Suppressor macrophage (primary cell): Measurements from ENCODE around the gene FANCC.

Source experiments
- DNase-seq, 4 experiments: peaks; one replicate each; pipeline ENCODE4 v3.0.0-alpha.2; 2020 to 2022

Gene FANCC

DNA sequence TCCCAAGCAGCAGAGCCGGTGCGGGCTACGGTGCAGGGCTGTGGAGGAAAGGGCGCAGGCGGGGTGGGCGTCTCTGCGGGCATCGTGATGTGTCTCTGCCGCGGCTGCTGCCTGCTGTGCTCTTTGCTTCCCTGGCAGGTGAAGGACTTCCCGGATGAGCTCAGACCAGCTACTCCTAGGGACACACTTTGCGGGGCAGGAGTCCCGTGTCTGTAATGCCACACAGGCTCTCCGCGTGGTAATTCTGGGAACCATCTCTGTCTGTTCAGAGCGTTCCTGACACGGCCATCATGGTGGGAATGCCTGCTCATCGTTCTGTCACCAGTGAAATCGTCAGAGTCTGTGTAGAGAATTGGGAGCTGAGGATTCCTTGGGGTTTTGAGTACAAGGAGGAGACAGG is 235.5 kb downstream of the FANCC start:
- DNase-seq = no peak

GRCh38 chr9:95080961-95081647 is 236.4 kb downstream of the FANCC start:
- no peak for DNase-seq

DNA sequence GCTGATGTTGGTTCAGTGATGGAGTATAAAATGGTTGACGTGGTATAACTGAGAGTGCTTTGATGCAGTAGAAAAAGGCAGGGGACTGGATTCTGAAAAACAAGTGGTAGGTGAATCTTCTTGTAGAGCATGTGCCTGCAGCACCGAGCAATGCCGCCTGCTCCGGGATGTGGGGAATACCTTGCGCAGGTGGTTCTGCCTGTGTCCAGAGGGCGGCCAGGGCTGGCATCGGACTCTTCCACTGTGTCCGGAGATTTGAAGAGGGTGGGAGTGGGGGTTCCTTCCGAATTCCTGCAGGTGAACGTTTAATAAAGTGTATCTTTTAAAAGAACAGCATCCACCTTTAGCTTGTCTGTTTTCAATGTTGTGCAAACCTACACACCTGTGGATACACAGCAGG is 238.0 kb downstream of the FANCC start:
- DNase-seq = no peak

- DNase-seq = no peak
Observed at GRCh38 chr9:95078939-95079338, 238.6 kb downstream of the FANCC start.

DNA sequence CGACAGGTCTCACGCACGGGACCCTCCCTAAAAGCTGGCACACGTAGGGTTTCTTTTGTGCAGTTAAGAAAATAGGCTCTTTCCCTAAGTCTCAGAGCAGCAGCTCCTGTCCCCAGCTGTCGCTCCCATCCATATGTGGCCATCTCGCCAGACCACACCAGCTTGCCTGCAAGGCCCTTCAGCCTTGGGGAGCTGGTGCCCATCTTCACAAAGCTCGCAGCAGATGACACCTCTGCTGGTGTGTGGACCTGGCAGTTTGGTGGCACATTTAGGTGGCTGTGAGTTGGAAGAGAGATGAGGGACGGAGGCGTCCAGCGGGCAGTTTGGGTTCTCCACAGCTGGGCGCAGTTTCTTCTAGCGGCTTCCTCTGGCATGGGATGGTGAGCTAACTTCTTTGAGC is 239.0 kb downstream of the FANCC start:
- no peak for DNase-seq

- DNase-seq = no peak
Observed at GRCh38 chr9:95077766-95078370, 239.6 kb downstream of the FANCC start.

DNA sequence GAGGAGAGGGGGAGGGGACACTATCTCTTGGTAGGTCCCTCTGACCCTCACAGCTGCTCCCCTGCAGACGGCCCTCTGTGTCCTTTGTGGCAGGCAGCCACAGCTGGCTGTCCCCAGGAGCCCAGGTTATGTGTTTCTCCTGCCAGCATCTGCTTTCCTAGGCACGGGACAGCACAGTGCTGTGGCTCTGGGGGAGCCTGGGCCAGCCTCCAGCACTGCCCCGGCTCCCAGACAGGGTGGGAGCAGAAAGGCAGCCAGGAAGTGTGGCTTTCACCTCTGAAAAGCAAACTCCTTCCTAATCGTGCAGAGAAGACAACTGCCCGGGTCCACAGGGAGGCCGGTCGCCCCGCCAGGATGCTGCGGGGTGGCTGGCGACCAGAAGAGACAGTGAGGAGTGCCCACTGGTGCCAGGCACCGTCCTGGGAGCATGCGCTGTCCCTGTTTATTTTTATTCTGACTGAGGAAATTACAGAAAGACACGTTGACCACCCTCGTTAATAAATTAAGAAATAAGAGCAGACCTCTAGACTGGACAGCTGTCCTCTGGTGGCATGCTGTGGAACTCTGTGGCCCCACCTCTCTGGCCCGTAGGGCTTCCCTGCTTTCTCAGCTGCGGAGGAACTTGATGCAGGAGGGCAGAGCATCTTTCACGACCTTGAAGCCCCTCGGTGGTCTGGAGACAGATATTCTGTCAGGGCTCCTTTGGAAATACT is 240.3 kb downstream of the FANCC start:
- no peak for DNase-seq

DNA sequence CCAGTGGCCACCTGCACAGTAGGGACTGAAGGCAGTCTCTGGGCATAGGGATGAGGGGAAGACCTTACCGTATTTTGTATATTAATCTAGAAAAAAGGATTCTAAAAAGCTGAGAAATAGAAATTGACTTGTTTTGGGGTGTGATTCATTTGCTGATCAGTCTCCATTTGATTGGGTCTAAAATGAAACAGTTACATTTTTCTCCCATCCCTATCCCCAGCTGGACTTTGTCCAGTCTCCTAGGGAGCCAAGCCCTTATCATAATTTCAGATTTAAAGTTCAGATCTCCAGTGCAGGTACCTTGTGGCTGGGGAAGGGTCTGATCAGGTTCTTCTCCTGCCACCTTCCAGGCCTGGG is 240.8 kb downstream of the FANCC start:
- no peak for DNase-seq

DNA sequence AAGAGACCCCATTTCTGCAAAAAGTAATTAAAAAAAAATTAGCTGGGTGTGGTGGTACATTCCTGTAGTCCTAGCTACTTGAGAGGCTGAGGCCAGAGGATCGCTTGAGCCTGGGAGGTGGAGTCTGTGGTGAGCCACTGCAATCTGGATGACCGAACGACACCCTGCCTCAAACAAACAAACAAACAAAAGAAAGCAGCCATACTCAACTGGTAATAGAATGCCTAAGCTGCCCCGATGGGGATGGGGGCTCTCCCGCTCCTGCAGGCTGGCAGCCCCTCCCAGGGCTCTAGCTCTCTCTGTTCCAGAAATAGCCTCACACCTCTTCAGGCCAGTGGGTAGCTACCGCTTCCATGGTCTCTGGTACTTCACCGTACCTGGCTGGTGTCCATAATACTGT is 241.8 kb downstream of the FANCC start:
- DNase-seq = no peak

DNA sequence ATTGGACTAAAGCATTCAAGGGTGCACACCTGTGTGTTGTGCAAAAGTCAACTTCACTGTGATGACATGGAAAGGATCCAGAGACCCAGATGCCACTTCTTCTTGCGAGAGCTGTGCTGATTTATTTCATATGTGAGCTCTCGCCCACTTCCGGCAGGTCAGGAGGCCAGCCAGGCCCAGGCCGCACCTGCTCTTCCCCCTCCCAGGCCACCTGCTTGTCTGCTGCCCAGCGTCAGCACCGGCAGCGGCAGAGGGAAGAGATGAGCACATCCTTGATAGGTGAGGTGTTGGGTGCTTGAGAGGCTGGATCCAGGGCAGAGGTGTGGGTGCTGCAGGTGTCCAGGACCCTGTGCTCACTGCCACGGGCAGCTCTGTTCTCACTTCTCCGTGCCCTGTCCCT is 242.9 kb downstream of the FANCC start:
- no peak for DNase-seq

DNA sequence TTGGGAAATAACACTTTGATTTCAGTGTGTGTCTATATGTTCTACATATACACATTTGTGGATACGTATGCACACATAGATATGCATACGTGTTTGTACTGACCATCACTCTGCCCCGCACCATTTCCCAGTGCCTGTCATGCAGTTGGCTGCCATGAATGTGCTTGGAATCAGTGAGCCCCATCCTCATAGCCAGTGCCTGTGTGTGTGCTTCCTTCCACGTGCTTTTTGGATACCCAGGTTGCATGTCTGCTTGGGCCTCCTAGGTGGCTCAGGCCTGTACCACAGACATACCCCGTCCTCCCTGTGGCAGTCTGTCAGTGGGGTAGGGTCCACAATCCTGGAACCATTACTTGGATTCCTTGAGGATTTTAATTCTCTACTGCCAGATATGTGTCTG is 243.6 kb downstream of the FANCC start:
- no peak for DNase-seq

DNA sequence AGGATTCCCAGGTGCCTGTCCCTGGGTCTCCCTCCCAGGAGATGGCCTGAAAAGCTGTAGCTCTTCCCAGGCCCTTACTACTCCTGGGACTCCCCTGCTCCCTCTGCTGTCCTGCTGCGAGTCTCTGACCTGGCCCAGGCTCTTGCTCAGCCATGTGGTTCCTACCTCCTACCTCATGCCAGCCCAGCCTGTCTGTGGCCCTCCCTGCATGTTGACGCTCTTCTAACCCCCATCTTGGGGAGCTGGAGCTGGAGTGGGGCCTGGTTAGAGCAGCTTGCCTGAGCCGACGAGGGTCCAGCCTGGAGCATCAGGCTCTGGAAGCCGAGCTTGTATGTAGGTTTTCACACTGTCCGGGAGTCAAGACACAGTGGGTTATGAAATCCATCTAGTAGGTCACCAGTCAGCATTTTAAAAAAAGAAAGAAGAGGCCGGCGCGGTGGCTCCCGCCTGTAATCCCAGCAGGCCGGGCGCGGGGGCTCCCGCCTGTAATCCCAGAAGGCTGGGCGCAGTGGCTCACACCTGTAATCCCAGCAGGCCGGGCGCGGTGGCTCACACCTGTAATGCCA is 244.4 kb downstream of the FANCC start:
- no peak for DNase-seq

- DNase-seq = no peak
Observed at GRCh38 chr9:95071925-95072324, 245.6 kb downstream of the FANCC start.

- DNase-seq = no peak
Observed at GRCh38 chr9:95071450-95071849, 246.1 kb downstream of the FANCC start.

- no peak for DNase-seq
Observed at GRCh38 chr9:95070549-95071021, 246.9 kb downstream of the FANCC start.

DNA sequence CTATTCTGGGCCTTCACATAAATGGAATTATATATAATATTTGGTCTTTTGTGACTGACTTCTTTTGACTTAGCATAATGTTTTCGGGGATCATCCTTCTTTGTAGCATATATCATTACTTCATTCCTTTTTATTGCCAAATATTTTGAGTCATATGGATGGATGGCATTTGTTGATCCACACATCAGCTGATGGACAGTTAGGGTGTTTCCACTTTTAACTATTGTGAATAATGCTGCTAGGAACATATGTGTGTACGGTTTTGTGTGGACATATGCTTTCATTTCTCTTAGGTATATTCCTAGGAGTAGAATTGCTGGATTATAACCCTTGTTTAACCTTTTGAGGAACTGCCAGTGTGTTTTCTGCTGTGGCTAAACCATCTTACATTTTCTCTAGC is 249.6 kb downstream of the FANCC start:
- no peak for DNase-seq

DNA sequence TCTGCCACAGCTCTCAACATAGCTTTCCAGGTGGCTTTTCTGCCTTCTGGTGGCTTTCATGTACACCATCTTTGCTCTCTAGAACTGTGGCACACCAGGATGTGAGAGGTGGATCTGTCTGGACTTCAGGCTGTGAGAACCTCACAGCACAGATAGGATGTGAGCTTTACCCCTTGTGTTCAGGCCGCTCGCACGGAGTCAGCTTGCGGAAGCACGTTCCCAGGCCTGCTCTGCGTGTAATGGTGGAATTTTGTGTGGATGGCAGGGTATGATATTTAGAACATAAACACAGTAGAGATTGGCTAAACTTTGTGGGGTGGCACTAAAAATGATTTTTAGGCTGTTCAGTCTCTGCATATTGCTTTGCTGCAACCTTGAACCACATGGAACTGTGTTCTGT is 250.5 kb downstream of the FANCC start:
- DNase-seq = no peak

DNA sequence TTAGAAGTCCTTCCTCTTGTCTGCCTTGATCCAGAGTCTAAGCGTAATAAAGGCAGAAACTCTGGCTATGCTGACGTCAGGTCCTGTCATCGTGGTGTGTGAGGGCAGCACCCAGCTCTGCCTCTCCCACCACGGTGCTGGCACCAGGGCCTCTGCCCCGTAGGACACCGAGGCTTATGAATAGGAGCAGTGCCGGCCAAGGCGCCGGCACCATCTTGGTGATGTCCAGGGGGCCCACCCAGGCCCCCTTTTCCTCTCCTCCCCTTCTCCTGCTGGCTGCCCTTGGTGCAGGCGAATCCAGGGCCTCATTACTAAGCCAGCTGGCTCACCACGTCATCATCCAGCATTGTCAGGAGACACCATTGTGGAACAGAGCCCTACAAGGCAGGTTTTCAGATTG is 252.3 kb downstream of the FANCC start:
- DNase-seq = no peak

GRCh38 chr9:95063300-95063699 is 254.2 kb downstream of the FANCC start:
- DNase-seq = no peak

DNA sequence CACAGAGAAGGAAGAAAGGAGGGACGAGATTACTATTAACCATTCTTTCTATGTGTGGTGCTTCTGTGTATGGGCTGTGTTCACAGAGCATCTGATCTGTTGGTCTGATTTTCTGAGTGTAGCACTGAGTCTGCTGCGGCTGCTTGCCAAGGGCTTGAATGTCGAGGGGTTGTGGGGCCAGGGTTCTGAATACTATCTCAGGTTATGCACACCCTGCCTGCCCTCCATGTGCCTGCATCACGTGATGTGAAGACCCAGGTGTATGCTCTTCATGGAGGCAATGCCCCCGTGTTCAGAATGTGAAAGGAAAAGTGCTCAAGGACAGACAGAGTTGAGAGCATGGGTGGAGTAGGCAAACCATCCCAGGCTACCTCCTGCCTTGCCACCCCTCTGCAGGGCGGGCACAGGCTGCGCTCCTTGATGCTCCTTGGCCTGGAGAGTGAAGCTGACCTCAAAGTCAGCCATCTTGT is 254.9 kb downstream of the FANCC start:
- DNase-seq = no peak

DNA sequence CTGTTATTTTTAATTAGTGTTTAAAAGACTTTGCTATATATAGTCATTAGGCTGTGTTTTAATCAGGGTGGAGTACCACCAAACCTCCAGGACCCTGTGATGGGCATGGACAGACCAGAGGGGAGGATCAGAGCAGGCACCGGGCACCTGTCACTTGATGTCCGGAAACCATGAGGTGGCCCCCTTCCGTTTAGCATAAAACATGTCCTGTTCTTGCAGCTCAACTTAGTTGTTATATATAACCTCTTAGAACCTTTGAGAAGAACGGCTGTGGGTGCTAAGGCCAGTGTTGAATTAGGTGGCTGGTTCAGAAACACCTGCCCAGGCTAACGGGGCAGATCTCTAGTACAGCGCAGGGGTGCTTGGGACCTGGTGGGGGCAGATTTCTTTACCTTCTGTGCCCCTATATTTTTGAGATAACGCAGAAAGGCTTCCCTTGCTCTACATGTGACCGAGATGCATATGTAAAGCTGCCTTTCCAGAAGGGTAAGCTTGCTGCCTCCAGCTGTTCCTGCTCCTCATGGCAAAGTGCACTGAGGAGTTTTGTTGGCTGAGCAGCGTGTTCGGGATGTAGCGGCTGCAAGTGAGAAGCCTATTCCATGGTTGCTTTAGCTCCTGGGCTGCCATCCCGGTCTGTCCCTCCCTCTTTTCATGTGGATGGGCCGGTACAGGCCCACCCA is 255.5 kb downstream of the FANCC start:
- no peak for DNase-seq

- DNase-seq = no peak
Observed at GRCh38 chr9:95060916-95061315, 256.6 kb downstream of the FANCC start.

DNA sequence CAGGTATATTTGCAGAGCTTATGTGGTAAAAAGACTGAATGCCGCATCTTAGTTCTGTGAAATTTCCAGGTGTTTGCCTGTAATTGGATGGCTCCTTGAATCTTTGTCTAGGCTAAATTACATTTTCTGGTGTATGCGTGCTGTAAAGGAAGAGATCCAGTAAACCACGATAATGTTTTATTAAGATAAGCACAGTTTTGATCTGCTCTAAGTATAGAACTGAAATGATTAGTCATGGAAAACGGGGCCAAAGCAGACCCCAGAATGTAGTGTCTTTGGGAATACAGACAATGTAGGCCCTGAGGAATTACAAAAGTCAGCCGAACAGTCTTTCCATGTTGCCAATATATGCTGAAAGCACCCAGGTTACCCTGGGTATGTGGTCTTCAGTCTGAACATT is 257.3 kb downstream of the FANCC start:
- DNase-seq = no peak
